ENCODE results near the gene PRKCA.
"Not testable (repeated sequence)": the region's sequence is repeated elsewhere in the genome, so short reads cannot be mapped to it uniquely, and the experiment has no call there.

PRKCA gene

GRCh38 chr17:66324381-66325004 lies 22.1 kb downstream of the PRKCA start:
- not testable (repeated sequence) for DNase-seq (ENCODE audit: low read depth, low spot score)

- no peak for DNase-seq (ENCODE audit: low read depth, low spot score)
Measured at GRCh38 chr17:66326476-66327047, 24.1 kb downstream of the PRKCA start.

GRCh38 chr17:66330646-66331037 lies 28.2 kb downstream of the PRKCA start:
- no peak for DNase-seq (ENCODE audit: low read depth, low spot score)

- DNase-seq (ENCODE audit: low read depth, low spot score) = no peak
Measured at GRCh38 chr17:66331038-66331816, 28.8 kb downstream of the PRKCA start.

GRCh38 chr17:66335797-66336196 lies 33.4 kb downstream of the PRKCA start:
- no peak for DNase-seq (ENCODE audit: low read depth, low spot score)

- DNase-seq (ENCODE audit: low read depth, low spot score) = no peak
Measured at GRCh38 chr17:66337268-66337667, 34.9 kb downstream of the PRKCA start.

- no peak for DNase-seq (ENCODE audit: low read depth, low spot score)
Measured at GRCh38 chr17:66337866-66338485, 35.6 kb downstream of the PRKCA start.

- no peak for DNase-seq (ENCODE audit: low read depth, low spot score)
Measured at GRCh38 chr17:66338937-66339336, 36.5 kb downstream of the PRKCA start.

GRCh38 chr17:66339561-66339960 lies 37.1 kb downstream of the PRKCA start:
- DNase-seq (ENCODE audit: low read depth, low spot score) = no peak

- DNase-seq (ENCODE audit: low read depth, low spot score) = no peak
Measured at GRCh38 chr17:66340720-66341119, 38.3 kb downstream of the PRKCA start.

GRCh38 chr17:66341462-66341861 lies 39.0 kb downstream of the PRKCA start:
- no peak for DNase-seq (ENCODE audit: low read depth, low spot score)

GRCh38 chr17:66342263-66342662 lies 39.9 kb downstream of the PRKCA start:
- DNase-seq (ENCODE audit: low read depth, low spot score) = not testable (repeated sequence)

- no peak for DNase-seq (ENCODE audit: low read depth, low spot score)
Measured at GRCh38 chr17:66343531-66344078, 41.2 kb downstream of the PRKCA start.

GRCh38 chr17:66344473-66344872 lies 42.1 kb downstream of the PRKCA start:
- DNase-seq (ENCODE audit: low read depth, low spot score) = no peak

GRCh38 chr17:66345264-66345663 lies 42.9 kb downstream of the PRKCA start:
- no peak for DNase-seq (ENCODE audit: low read depth, low spot score)

- DNase-seq (ENCODE audit: low read depth, low spot score) = not testable (repeated sequence)
Measured at GRCh38 chr17:66345949-66346638, 43.7 kb downstream of the PRKCA start.

- no peak for DNase-seq (ENCODE audit: low read depth, low spot score)
Measured at GRCh38 chr17:66347661-66348514, 45.5 kb downstream of the PRKCA start.

GRCh38 chr17:66348584-66349165 lies 46.3 kb downstream of the PRKCA start:
- no peak for DNase-seq (ENCODE audit: low read depth, low spot score)

- DNase-seq (ENCODE audit: low read depth, low spot score) = no peak
Measured at GRCh38 chr17:66349521-66350254, 47.3 kb downstream of the PRKCA start.

GRCh38 chr17:66350576-66350975 lies 48.2 kb downstream of the PRKCA start:
- DNase-seq (ENCODE audit: low read depth, low spot score) = not testable (repeated sequence)
